ENCODE measurements around the gene CCDC47.
A peak's percentile ranks its signal among the peaks of the same experiment; 100 is the strongest.
"Not testable (repeated sequence)": the region's sequence is repeated elsewhere in the genome, so short reads cannot be mapped to it uniquely, and the experiment has no call there.

The CCDC47 gene

GRCh38 chr17:63780928-63781327 lies 7.5 kb upstream of the CCDC47 start:
- no peak for DNase-seq

GRCh38 chr17:63780507-63780906 lies 7.1 kb upstream of the CCDC47 start:
- no peak for DNase-seq

- DNase-seq: no peak
Measured at GRCh38 chr17:63775420-63775819, 2.0 kb upstream of the CCDC47 start.

- no peak for DNase-seq
Measured at GRCh38 chr17:63774969-63775265, 1.5 kb upstream of the CCDC47 start.

GRCh38 chr17:63774141-63774968 lies 958 bp upstream of the CCDC47 start, which contains the start of gene DDX42:
Gene DDX42, plus strand, starts transcription at chr17:63774170. Its CDS starts 12,880 bp downstream, at chr17:63787050.
- no peak for DNase-seq

GRCh38 chr17:63772801-63773271 lies 561 bp downstream of the CCDC47 start:
- DNase-seq: no peak

- no peak for DNase-seq
Measured at GRCh38 chr17:63768433-63768832, 5.0 kb downstream of the CCDC47 start.

GRCh38 chr17:63766754-63767153 lies 6.6 kb downstream of the CCDC47 start:
- no peak for DNase-seq

GRCh38 chr17:63764716-63765115 lies 8.7 kb downstream of the CCDC47 start:
- no peak for DNase-seq

- DNase-seq: no peak
Measured at GRCh38 chr17:63762161-63763078, 11.0 kb downstream of the CCDC47 start.

GRCh38 chr17:63760771-63761539 lies 12.4 kb downstream of the CCDC47 start:
- DNase-seq: no peak

- no peak for DNase-seq
Measured at GRCh38 chr17:63758428-63758827, 15.0 kb downstream of the CCDC47 start.

GRCh38 chr17:63754046-63754445 lies 19.4 kb downstream of the CCDC47 start:
- no peak for DNase-seq

- DNase-seq: no peak
Measured at GRCh38 chr17:63753215-63753614, 20.2 kb downstream of the CCDC47 start.

- DNase-seq: no peak
Measured at GRCh38 chr17:63752707-63753106, 20.7 kb downstream of the CCDC47 start.

- DNase-seq: peak; percentile 30 to 38
Measured at GRCh38 chr17:63751806-63752205, 21.6 kb downstream of the CCDC47 start.

GRCh38 chr17:63741408-63742173 lies 31.8 kb downstream of the CCDC47 start, which contains the start of gene STRADA:
Gene STRADA, minus strand, starts transcription at chr17:63741799. Its CDS starts 13,430 bp downstream, at chr17:63728369.
- DNase-seq: peak; percentile 99

- no peak for DNase-seq
Measured at GRCh38 chr17:63741143-63741407, 32.3 kb downstream of the CCDC47 start.

GRCh38 chr17:63740464-63741142 lies 32.8 kb downstream of the CCDC47 start:
- no peak for DNase-seq

- DNase-seq: no peak
Measured at GRCh38 chr17:63735691-63736090, 37.7 kb downstream of the CCDC47 start.

GRCh38 chr17:63722403-63722802 lies 51.0 kb downstream of the CCDC47 start:
- no peak for DNase-seq

GRCh38 chr17:63720194-63720593 lies 53.2 kb downstream of the CCDC47 start:
- DNase-seq: not testable (repeated sequence)
